ENCODE results near the gene RPL39L. TPM values are rescaled to one million over a fixed set of nuclear protein-coding genes. Genes with fewer than 3 reads are reported as not detected.

The RPL39L gene
- total and polyA plus RNA-seq, 2 of the 13 experiments (the other 11 are each of a cell fraction or from before 2014, with no cell fraction given) = not detected

- no peak for TF ChIP-seq ZNF329 (CRISPR knock-in tag; IDR thresholded peaks at IDR 0.05; ENCODE audit: low read depth)
- TF ChIP-seq ZNF816 (CRISPR knock-in tag; IDR thresholded peaks at IDR 0.05; ENCODE audit: borderline replicate concordance) = no peak
- TF ChIP-seq TMF1 (CRISPR knock-in tag; IDR thresholded peaks at IDR 0.05; ENCODE audit: low read depth) = no peak
- no peak for TF ChIP-seq MTA1 (CRISPR knock-in tag; IDR thresholded peaks at IDR 0.05; ENCODE audit: borderline replicate concordance)
Measured at GRCh38 chr3:187150186-187150585, 10.9 kb upstream of the RPL39L start (continued).

DNA sequence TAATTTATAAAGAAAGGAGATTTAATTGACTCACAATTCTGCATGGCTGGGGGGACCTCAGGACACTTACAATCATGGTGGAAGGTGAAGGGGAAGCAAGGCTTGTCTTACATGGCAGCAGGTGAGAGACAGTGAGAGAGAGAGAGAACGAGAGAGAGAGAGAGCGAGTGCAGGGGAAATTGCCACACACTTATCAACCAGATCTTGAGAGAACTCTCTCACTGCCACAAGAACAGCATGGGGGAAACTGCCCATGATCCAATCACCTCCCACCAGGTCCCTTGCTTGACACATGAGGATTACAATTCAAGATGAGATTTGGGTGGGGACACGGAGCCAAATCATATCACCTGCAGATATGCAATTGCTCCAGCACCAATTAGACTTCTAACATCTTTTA lies 7.1 kb upstream of the RPL39L start:
- H4K20me1 ChIP-seq (ENCODE audit: insufficient read depth, low read length) = no peaks in the 10 kb centered on the region
- ChIA-PET POLR2A (no interaction called here), CTCF (ENCODE audit: low intra/inter-chr PET ratio, low total read pairs) (no interaction called here)
- no peak overlapping the region for H3K27ac ChIP-seq (ENCODE audit: extremely low read length, insufficient read depth, low read length)
- H3K4me3 ChIP-seq (replicated peaks in 1 of 3; ENCODE audit: insufficient read depth in 1 of 3, low read depth in 2 of 3, low read length in 3 of 3) = no peak overlapping the region
- H3K36me3 ChIP-seq (replicated peaks in 1 of 2; ENCODE audit: control insufficient read depth in 1 of 2, insufficient read depth in 2 of 2, low read length in 2 of 2) = no peaks in the 10 kb centered on the region
- no peak overlapping the region for H3K9ac ChIP-seq (ENCODE audit: insufficient read depth, low read depth, low read length)
- WGBS (ENCODE audit: low lambda C conversion rate) = 6% methylated on average over 3 of the region's 3 CpGs
- peaks cover 17% of the 10 kb centered on the region for H3K9me3 ChIP-seq (ENCODE audit: low read length)
- no peak for DNase-seq (ENCODE audit: low spot score)
- in situ Hi-C loops (cut with HindIII; ENCODE audit: extremely low pct_ligation_motif_present, low pct_unique_long_range_greater_than_20kb) (no loop called here), intact Hi-C loops (cut with micrococcal nuclease; ENCODE audit: unreplicated experiment) (no loop called here)
- H2AFZ ChIP-seq (ENCODE audit: low read length) = no peak overlapping the region
- no peak overlapping the region for H3K4me2 ChIP-seq (ENCODE audit: low read depth, low read length)
- no peaks in the 10 kb centered on the region; a peak in 1 of 5 replicates for H3K27me3 ChIP-seq (ENCODE audit: control insufficient read depth in 1 of 2, insufficient read depth in 2 of 2, low read length in 2 of 2)
- no peaks in the 10 kb centered on the region for H3K4me1 ChIP-seq (ENCODE audit: insufficient read depth, low read length)
- no peak for FAIRE-seq
- H3K79me2 ChIP-seq (ENCODE audit: insufficient read depth, low read length) = no peaks in the 10 kb centered on the region
- TF ChIP-seq SNRNP70 (IDR thresholded peaks at IDR 0.05; ENCODE audit: low read depth, low read length) (no peak), RBFOX2 (IDR thresholded peaks at IDR 0.05; ENCODE audit: low read depth, low read length) (no peak), ZNF253 (CRISPR knock-in tag; IDR thresholded peaks at IDR 0.05; ENCODE audit: borderline replicate concordance) (no peak), DNMT1 (CRISPR knock-in tag; IDR thresholded peaks at IDR 0.05) (no peak), ZNF33B (CRISPR knock-in tag; IDR thresholded peaks at IDR 0.05) (no peak), ZNF672 (CRISPR knock-in tag; IDR thresholded peaks at IDR 0.05) (no peak), ZNF468 (CRISPR knock-in tag; IDR thresholded peaks at IDR 0.05) (no peak), CENPT (CRISPR knock-in tag; IDR thresholded peaks at IDR 0.05; ENCODE audit: low read depth) (no peak), KMT2B (CRISPR knock-in tag; IDR thresholded peaks at IDR 0.05) (no peak), ZNF251 (CRISPR knock-in tag; IDR thresholded peaks at IDR 0.05) (no peak), THAP11 (CRISPR knock-in tag; IDR thresholded peaks at IDR 0.05) (no peak), RFXAP (CRISPR knock-in tag; IDR thresholded peaks at IDR 0.05; ENCODE audit: borderline replicate concordance) (no peak), EED (CRISPR knock-in tag; IDR thresholded peaks at IDR 0.05) (no peak)
- TF ChIP-seq, protein P1, sequence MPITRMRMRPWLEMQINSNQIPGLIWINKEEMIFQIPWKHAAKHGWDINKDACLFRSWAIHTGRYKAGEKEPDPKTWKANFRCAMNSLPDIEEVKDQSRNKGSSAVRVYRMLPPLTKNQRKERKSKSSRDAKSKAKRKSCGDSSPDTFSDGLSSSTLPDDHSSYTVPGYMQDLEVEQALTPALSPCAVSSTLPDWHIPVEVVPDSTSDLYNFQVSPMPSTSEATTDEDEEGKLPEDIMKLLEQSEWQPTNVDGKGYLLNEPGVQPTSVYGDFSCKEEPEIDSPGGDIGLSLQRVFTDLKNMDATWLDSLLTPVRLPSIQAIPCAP (CRISPR knock-in tag; IDR thresholded peaks at IDR 0.05; ENCODE audit: low read depth) = no peak
- BruUV-seq (replicated peaks) = no TSS peak
- no peak for ATAC-seq

Measured in HepG2 (cell line).